GM21526 (cell line): ENCODE results near the gene CKMT1A.
"Not testable (repeated sequence)": the region's sequence is repeated elsewhere in the genome, so short reads cannot be mapped to it uniquely, and the experiment has no call there.

Source experiments
- ATAC-seq: cut with Tn5 transposase; IDR thresholded peaks from one replicate; pipeline ENCODE4 v1.9.1; 2021; ENCODE audit warnings: moderate library complexity; ENCODE audit not compliant: unreplicated experiment, low FRiP score

Gene CKMT1A

DNA sequence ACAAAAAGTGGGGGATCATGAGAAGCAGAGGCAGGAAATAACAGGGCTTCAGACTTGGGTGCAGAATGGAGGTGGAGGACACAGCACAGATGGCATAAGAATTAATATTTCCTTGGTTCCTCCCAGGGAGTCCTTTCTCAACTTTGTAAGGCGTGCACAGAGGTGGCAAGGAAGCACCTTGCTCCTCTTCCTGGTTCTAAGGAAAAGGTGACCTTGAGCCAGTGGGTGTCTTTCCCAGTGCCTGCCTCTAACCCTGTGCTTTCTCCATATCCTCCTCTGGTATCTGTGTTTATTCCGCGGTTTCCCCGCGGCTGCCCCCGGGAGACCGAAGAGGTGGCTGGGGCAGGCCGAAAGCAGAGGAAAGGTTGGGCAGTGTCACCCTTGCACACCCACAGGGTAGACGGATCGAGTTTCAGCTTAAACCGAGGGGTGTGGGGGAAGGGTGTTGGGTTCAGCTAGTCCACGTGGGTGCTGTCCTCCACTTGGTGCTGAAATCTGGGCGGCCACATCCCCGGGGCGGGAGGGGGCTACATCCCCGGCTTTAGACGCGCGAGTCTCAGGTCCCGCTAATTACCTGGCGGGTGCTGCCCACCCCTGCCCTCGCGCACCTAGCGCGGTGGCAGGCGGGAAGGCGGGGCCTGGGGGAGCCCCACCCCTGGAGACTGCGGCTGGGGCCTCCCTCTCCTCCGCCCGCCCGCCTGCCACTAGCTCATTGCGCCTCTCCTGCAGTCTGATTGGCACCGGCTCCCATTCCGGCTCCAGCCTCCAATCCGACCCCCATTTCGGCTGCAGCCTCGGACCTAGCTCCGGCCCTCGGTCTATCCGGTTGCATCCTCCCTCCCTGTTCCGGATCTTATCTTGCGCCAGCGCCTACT lies at the start of gene CKMT1A:
Gene CKMT1A (plus strand): TSS at position 712 of the 875 bp plus-strand sequence. CDS start 192 bp downstream, outside the sequence.
- ATAC-seq: not testable (repeated sequence)

DNA sequence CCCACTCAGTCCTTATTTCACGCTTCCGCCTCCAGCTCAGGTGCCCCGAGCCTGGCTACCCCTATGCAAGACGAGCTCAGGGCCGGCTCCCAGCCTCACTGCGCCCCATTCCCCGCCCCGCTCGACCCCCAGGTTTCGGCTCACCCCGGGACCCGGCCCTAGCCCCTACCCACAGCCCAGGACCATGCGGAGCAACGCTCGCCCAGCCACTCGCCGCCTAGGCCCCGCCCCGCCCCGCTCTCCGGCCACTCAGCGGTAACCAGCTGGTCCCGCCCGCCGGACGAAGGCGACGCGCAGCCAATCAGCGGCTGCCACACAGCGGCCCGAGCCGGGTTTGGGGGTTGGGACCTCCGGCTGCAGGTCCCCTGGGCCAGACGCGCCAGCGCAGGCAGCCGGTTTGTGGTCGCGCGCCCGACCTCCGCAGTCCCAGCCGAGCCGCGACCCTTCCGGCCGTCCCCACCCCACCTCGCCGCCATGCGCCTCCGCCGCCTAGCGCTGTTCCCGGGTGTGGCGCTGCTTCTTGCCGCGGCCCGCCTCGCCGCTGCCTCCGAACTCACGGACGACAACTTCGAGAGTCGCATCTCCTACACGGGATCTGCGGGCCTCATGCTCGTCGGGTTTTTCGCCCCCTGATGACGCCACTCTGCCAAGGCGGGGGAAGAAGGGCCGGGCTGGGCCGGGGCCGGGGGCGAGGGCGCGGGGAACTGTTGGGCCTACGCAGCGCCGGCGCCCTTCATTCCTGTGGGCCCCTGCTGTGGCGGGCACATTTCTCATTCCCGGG lies 44.8 kb upstream of the CKMT1A start, which contains the start of gene CATSPER2:
Gene CATSPER2 (minus strand): TSS at position 196 of the 781 bp plus-strand sequence. CDS start 783 bp downstream, outside the sequence.
- ATAC-seq: no peak

DNA sequence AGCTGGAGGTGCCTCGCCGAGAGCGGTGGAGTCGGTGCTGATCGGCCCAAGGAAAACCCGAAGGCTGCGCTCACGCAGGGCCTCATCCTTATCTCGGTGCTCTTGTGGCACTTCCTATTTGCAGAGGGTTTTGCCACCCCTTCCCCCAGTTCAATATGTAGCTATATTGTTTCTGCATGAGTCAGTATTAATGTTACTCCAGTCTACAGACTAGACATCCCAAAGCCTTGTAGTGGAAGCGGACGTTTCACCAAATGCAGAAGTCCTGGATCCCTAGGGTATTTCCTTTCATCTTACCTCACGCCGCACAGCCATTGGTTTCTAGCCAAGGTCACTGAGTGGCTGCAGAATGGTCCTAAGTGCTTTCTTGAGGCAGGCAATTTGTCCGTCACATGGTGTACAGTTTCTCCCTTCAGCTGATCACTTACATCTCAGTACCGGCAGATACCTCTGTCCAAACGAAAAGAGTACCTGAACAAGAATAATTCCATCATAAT lies 44.2 kb upstream of the CKMT1A start:
- ATAC-seq: not testable (repeated sequence)

DNA sequence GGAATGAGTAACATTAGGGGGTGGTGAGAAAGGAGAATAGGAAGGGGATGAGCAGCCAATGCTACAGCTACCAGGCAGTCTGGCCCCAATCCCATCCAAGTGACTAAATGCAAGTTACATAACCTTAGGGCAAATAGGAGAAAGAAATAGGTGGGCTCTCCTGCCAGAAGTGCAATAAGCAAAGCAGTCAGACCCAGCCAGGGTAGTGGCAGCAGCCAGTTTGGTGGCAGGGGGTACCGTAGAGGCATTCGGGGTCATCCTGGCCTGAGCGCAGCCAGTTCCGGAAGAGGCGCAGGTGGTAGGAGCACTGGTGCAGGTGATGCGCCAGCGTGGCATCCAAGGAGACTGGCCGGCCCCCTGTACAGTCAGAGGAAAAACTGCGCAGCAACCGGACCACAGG lies 33.9 kb upstream of the CKMT1A start:
- not testable (repeated sequence) for ATAC-seq

DNA sequence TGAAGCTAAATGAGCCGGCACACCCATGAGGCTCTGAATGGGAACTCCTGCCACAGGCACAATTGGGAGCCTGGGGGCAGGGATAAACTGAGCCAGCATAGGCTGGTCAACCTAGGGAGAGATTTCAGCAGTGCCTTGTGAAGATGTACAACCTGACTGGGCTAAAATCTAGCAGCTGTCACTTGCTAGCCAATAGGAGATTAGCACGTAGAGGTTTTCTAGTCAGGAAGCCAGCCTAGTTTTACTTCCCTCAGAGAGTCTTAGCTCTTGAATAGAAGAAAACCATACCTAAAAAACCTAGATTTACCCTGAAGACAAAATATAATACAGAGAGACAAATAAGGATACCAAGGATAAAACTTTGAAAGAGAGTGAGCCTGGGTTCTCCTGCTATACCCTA lies 31.4 kb upstream of the CKMT1A start:
- ATAC-seq: not testable (repeated sequence)

DNA sequence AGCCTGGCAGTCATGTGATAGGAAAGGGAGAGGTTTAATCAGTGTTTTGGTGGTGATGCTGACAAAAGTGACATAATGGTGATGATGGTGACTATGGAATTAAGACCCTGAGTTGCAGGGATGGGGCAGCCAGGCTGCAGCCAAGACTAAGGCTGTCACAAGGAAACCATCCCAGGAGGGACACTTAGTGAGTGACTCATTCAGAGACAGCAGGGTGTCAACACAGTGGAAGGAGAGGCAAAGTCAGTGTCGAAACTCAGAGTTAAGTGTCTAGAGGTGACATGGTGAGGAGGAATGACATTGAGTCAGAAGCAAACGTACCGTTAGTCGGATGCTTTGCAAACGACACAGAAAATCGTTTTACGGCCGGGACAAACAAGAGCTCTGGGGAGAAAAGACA lies 30.3 kb upstream of the CKMT1A start:
- ATAC-seq: not testable (repeated sequence)

DNA sequence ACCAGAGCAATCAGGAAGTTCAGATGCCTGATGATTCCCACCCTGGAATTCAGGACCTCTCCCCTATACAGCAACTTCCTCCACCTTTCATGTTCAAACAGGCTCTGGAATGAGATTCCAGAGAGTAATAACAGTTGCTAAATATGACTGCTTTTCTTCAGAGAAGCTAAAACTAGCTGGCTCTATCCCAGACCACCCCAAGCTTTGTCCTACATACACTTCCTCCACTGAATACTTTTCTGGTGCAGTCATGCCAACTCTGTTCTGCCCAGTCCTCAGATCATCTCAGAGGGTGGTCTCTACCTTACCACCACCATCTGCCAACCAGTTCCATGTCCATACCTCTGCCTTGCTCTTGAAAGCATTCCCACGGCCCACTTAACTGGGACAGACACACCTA lies 27.5 kb upstream of the CKMT1A start:
- not testable (repeated sequence) for ATAC-seq

DNA sequence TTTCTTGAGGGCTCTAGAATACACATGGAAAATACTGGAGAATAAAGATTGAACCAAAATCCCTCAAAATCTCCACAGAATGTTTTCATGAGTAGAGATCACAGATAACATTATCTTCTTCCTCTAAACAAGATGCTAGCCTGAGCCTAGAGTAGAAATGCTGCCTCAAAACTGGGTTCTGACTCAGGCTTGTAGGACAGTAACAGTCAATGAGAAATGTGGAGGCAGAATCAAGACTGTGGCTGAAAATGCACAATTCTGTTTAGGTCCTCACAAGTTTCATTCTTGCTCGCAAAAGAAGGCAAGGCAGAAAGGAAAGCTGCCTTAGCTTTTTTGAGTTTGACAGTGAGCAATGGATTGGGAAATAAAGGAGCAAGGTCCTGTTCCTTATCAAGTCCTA lies 19.5 kb upstream of the CKMT1A start:
- ATAC-seq: not testable (repeated sequence)

DNA sequence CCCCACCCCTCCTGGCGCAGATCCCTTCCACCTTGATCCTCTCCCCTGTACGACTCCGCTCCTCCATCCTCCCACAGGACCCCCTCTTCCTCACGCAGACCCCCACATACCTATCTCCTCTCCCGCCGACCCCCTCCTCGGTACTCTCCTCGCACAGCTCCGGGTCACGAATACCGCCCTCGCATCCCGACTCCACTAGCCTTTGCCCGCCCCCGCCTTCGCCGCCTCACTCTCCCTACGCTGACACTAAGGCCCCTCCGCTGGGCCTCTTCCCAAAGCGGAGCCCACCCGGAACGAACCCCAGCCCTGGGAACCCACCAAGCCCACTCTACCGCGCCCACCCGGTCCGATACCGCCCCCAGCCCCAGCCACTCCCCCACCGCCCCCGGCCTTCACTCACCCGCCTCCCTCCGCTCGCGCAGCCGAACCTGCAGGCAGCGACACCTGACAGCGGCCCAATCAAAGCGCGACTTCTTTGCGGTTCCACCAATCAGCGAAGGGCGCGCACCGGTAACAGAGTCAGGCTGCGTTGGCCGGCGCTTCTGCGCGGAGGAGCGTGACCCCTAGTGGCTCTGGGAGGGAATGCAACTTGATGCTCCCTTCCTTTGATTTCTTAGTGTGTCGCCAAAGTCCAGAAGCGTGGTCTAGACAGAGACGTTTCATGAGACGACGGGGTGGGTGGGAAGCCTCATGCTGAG lies 3.9 kb upstream of the CKMT1A start:
- peak; percentile 93 for ATAC-seq

DNA sequence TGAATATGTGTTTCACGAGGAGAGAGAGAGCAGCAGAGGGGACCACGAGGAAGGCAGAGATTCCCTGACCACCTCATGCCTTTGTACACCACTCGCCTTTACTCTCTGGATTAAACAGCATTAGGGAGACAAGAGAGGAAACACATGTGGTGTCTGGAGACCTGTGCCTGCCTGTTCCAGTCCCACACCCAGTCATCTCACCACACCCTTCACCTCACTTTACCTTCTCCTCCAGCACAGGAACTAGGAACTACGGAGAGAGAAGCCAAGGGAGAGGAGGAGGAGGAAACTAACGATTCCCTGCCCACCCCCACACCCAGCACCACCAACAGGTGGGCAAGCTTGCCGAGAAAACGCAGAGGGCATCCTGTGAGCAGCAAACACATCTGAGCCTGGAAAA lies 980 bp upstream of the CKMT1A start:
- not testable (repeated sequence) for ATAC-seq

DNA sequence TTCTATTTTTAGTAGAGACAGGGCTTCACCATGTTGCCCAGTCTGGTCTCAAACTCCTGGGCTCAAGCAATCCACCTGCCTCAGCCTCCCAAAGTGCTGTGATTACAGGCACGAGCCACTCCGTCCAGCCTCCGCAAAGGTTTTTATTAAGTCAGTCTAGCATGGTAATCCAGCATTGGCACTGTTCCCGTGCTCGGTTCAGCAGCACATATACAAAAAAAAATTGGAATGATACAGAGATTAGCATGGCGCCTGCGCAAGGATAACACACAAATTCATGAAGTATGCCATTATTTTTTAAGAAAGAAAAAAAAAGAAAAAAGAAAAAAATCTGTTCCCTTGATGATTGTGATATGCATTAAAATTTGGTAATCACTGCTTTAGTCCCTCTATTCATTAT lies 8.5 kb downstream of the CKMT1A start:
- no peak for ATAC-seq

DNA sequence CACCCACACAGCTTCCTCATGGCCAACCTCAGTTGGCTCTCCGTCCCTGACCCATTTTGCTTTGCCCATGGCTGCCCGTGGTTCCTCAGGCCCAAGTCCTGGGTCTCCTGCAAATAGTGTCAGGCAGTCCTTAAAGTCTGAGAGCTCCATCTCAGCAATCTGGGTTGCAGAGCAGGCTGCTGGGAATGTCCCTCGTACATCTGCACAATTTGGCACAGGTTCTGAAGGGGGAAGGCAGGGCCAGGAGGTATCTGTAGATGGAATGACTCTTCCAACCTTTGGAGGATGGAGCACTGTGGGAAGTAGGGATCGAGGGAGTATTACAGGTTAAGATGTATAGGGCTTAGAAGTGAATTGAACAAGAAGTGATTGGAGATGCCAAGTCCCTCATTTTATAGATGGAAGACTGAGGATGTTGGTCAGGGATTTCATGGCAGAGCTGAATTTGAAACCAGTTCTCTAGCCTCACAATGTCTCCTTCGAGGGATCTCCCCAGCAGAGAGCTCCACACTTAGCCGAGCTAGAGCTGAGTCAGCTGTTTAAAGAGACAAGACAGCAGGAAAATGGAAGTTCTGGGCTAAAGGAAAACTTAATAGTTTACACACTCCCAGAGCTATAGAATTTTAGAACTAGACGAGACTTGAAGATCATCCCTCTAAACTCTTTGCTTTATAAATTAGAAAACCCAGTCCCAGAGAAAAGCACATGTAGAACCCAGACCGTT lies 9.2 kb downstream of the CKMT1A start:
- ATAC-seq: no peak

DNA sequence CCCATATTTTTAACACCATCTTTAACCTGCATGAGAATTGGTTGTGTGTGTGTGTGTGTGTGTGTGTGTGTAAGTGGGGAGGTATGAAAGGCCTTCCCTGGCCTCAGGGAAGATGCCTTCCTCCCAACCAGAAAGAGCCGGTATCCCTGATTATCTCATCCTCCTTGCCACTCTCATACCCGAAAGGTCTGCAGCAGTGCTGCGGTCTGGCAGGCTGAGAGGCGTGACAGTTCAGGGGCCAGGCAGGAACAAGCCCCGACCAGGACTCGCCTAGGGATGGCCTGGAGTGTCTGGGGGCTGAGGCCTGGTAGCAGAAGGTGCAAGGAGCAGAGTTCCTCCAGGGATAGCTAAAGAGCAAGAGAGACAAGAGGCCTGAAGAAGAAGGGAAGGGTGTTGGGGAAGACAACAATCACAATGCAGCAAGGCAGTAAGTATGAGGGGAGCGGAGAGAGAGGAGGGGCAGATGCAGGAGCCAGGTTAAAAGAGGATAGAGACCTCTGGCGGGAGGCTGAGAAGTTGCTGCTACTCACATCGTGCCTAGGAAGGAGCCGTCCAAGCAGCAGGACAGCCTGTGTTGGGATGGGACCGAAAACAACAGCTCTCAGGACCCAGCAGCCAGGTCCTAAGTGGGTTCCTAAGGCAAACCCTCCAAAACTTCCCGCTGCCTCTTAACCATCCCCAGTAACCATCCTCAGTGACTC lies 16.9 kb downstream of the CKMT1A start:
- ATAC-seq: not testable (repeated sequence)

DNA sequence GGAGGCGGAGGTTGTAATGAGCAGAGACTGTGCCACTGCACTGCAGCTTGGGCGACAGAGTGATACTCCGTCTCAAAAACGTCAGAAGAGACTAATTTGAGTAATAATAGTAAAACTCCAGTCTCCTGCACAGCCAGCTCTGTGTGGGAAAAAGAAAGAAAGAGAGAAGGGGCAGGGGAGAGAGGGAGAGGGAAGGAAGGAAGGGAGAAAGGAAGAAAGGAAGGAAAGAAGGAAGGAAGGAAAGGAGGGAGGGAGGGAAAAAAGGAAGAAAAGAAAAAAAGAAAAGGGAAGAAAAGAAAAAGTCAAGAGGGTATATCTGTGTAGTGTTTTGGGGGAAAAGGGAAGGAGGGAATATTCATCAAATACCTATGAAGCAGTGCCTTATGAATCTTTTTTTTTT lies 29.5 kb downstream of the CKMT1A start:
- no peak for ATAC-seq

DNA sequence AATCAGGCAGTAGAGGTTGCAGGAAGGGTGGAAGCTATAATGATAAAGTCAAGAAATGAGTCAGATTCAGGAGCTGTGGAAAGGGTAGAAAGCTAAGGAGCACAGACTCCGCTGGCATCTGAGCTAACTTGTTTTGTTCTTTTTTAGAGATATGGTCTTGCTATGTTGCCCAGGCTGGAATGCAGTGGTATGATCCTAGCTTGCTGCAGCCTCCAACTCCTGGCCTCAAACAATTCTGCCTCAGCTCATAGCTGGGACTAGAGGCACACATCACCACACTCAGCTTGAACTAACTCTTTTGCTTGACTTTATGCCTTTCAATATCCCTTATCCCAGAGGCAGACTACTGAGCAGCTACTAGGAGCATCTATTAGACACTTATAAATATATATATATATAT lies 32.6 kb downstream of the CKMT1A start:
- ATAC-seq: not testable (repeated sequence)

DNA sequence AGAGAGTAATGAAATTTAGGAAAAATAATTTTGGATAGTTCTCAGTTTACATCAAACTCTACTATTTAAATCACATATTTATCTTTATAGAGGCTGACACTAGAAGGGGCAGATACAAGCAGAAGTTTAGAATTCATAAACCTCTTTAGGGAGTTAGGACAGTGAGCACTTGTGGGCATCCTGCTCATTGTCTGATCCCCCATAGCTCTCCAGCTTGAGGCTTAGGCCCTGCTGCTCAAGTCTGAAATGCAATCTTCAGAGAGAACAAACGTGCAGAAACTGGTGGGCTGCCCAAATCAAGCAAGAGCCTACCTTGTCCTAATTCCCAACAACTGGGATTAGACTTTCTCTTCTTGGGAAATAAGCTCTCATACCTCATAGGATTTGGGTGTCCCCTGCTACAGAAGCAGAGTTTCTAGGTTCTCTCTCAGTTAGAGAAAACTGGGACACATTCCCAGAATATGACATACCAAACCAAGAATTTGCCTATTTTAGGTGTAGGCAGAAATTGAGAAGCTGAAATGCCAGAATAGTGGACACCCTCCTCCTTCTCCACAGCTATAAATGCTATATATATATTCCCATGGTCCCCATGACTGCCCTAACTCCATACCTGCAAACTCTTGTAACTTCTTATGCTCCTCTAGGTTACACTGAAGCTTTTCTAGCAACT lies 34.5 kb downstream of the CKMT1A start:
- ATAC-seq: not testable (repeated sequence)

DNA sequence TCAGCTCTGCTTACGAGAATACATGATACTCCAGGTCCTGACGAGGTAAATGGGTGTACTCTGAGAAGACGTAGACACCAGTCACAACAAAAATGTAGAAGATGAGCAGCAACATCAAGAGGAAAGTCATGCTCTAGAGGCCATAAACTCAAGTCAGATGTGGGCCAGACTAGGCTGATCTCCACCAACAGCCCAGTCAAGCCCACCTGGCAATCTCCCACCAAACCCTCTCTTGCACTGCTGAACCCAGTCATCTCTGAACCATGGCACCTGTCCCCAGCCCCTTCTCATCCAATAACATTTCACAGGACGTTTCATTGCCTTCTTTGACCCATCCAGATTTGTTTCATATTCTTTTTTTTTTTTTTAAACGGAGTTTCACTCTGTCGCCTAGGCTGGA lies 41.8 kb downstream of the CKMT1A start:
- ATAC-seq: peak; percentile 46

DNA sequence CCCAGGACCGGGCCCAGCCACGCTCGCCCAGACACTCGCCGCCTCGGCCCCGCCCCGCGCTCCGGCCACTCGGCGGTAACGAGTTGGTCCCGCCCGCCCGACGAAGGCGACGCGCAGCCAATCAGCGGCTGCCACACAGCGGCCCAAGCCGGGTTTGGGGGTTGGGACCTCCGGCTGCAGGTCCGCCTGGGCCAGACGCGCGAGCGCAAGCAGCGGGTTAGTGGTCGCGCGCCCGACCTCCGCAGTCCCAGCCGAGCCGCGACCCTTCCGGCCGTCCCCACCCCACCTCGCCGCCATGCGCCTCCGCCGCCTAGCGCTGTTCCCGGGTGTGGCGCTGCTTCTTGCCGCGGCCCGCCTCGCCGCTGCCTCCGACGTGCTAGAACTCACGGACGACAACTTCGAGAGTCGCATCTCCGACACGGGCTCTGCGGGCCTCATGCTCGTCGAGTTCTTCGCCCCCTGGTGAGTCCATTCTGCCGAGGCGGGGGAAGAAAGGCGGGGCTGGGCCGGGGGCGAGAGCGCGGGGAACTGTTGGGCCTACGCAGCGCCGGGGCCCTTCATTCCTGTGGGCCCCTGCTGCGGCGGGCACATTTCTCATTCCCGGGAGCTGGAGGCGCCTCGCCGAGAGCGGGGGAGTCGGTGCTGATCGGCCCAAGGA lies 52.7 kb downstream of the CKMT1A start, which contains the start of gene PDIA3:
Gene PDIA3 (plus strand): TSS at position 194 of the 658 bp plus-strand sequence. CDS start 102 bp downstream, at position 296.
- ATAC-seq: peak; percentile 64
